ENCODE results near the gene MAPK12. TPM values are rescaled to one million over a fixed set of nuclear protein-coding genes. Genes with fewer than 3 reads are reported as not detected.

The MAPK12 gene
- total and polyA plus RNA-seq, 2 of the 8 experiments (the other 6 are each of a cell fraction or from before 2014, with no cell fraction given), result 17.3 to 20.3 TPM

DNA sequence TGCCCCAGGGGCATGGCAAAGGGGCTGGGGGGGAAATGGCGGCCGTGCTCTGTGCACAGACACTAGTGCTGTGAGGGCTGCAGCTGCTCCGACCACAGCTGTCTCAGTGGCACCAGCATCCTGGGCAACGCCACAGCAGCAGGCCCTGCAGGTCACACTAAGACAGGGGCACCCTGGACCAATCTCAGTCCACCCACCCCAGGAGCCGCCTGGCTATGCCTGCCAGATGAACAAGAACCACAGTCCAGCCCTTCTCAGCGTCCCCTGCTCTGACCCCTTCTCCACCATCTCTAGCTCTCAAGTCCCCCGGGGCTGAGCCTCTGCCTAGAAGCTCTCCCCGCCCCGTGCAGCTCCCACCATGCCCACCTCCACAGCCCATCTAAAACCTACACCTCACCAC lies 33.1 kb downstream of the MAPK12 start (continued):
- TF ChIP-seq GTF2F1 (IDR thresholded peaks at IDR 0.05; ENCODE audit: borderline replicate concordance, low read depth, low read length) (no peak), KDM5A (IDR thresholded peaks at IDR 0.05; ENCODE audit: low read length) (no peak), YY1 (IDR thresholded peaks at IDR 0.05; ENCODE audit: low read depth, low read length) (no peak)
- TF ChIP-seq, protein P1, sequence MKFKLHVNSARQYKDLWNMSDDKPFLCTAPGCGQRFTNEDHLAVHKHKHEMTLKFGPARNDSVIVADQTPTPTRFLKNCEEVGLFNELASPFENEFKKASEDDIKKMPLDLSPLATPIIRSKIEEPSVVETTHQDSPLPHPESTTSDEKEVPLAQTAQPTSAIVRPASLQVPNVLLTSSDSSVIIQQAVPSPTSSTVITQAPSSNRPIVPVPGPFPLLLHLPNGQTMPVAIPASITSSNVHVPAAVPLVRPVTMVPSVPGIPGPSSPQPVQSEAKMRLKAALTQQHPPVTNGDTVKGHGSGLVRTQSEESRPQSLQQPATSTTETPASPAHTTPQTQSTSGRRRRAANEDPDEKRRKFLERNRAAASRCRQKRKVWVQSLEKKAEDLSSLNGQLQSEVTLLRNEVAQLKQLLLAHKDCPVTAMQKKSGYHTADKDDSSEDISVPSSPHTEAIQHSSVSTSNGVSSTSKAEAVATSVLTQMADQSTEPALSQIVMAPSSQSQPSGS (IDR thresholded peaks at IDR 0.05; ENCODE audit: low read length), result no peak

Data from H1 (cell line).